Astrocyte (in vitro differentiated cells and primary cell): ENCODE results near the gene RBPJL. TPM values are rescaled to one million over a fixed set of nuclear protein-coding genes. Genes with fewer than 3 reads are reported as not detected.

Experiments used
- DNase-seq: peaks from one replicate; pipeline ENCODE4 v3.0.0-alpha.2; 2010; ENCODE audit warnings: low read depth
- FAIRE-seq: peaks from 2 replicates; lab custom pipeline; 2011; peaks lifted over from hg19 to GRCh38; lab: Jason Lieb, UNC
- H2AFZ ChIP-seq: 2 replicates; pipeline ENCODE4 v1.6.0; 2012; ENCODE audit warnings: low read depth, low read length, inconsistent platforms
- H3K27ac ChIP-seq: 2 replicates; pipeline ENCODE4 v1.5.1; 2011; ENCODE audit warnings: low read depth, low read length, inconsistent platforms
- H3K27me3 ChIP-seq: 2 replicates; pipeline ENCODE4 v1.6.0; 2011; ENCODE audit warnings: low read length, inconsistent platforms; ENCODE audit not compliant: insufficient read depth
- H3K36me3 ChIP-seq: 2 replicates; pipeline ENCODE4 v1.5.1; 2011; ENCODE audit warnings: low read length, inconsistent platforms; ENCODE audit not compliant: insufficient read depth
- H3K4me1 ChIP-seq: 2 replicates; pipeline ENCODE4 v1.5.1; 2011; ENCODE audit warnings: low read length, inconsistent platforms; ENCODE audit not compliant: insufficient read depth
- H3K4me2 ChIP-seq: 2 replicates; pipeline ENCODE4 v1.6.0; 2012; ENCODE audit warnings: low read length, inconsistent platforms
- H3K4me3 ChIP-seq: 2 replicates; pipeline ENCODE4 v1.5.1; 2011; ENCODE audit warnings: low read depth, mild to moderate bottlenecking, low read length, inconsistent platforms; ENCODE audit not compliant: insufficient read depth
- H3K79me2 ChIP-seq: 2 replicates; pipeline ENCODE4 v1.6.0; 2012; ENCODE audit warnings: mild to moderate bottlenecking, low read length, inconsistent platforms; ENCODE audit not compliant: insufficient read depth
- H3K9ac ChIP-seq: 2 replicates; pipeline ENCODE4 v1.6.0; 2012; ENCODE audit warnings: mild to moderate bottlenecking, low read length, inconsistent platforms
- H3K9me3 ChIP-seq: 2 replicates; pipeline ENCODE4 v1.5.1; 2012; ENCODE audit warnings: low read depth, mild to moderate bottlenecking, low read length, inconsistent platforms; ENCODE audit not compliant: insufficient read depth
- H4K20me1 ChIP-seq: 2 replicates; pipeline ENCODE4 v1.6.0; 2012; ENCODE audit warnings: low read length, inconsistent platforms; ENCODE audit not compliant: insufficient read depth
- H3K27ac Mint-ChIP-seq: one replicate; pipeline ENCODE4 v1.8.0; 2021; ENCODE audit warnings: mild to moderate bottlenecking, mixed read lengths; ENCODE audit not compliant: unreplicated experiment
- H3K27me3 Mint-ChIP-seq: one replicate; pipeline ENCODE4 v1.8.0; 2021; ENCODE audit warnings: low read depth, mixed read lengths; ENCODE audit not compliant: unreplicated experiment
- H3K36me3 Mint-ChIP-seq: one replicate; pipeline ENCODE4 v1.8.0; 2021; ENCODE audit warnings: low read depth, mixed read lengths; ENCODE audit not compliant: unreplicated experiment
- H3K4me1 Mint-ChIP-seq: one replicate; pipeline ENCODE4 v1.8.0; 2021; ENCODE audit warnings: low read depth, mixed read lengths; ENCODE audit not compliant: unreplicated experiment
- H3K4me3 Mint-ChIP-seq: one replicate; pipeline ENCODE4 v1.8.0; 2021; ENCODE audit warnings: mild to moderate bottlenecking, moderate library complexity, mixed read lengths; ENCODE audit not compliant: unreplicated experiment
- H3K9me3 Mint-ChIP-seq: one replicate; pipeline ENCODE4 v1.8.0; 2021; ENCODE audit warnings: mild to moderate bottlenecking, mixed read lengths; ENCODE audit not compliant: unreplicated experiment
- CTCF ChIP-seq: IDR thresholded peaks from 2 replicates; pipeline ENCODE4 v1.5.1; 2011; ENCODE audit warnings: low read depth, mild to moderate bottlenecking, inconsistent platforms, low read length, moderate library complexity; ENCODE audit not compliant: insufficient read depth
- EZH2 ChIP-seq: IDR thresholded peaks from 2 replicates; pipeline ENCODE4 v1.6.1; 2012; ENCODE audit warnings: mild to moderate bottlenecking, low read length, inconsistent platforms; ENCODE audit not compliant: insufficient read depth
- total RNA-seq: library from RNA; stranded (reverse); gene quantifications from 2 replicates; pipeline ENCODE4 v1.2.1, GENCODE V29; 2021

Gene RBPJL
- total RNA-seq, 1 donor from 2014 or later: not detected

- H3K4me3 Mint-ChIP-seq: no peak overlapping the region
- FAIRE-seq (no peak), DNase-seq (no peak)
- H3K27me3 ChIP-seq: peaks cover 8% of the 10 kb centered on the region
- no peak overlapping the region for H3K9ac ChIP-seq
- H3K4me2 ChIP-seq: no peak overlapping the region
- TF ChIP-seq EZH2 (no peak), CTCF (no peak)
- no peak overlapping the region for H3K4me3 ChIP-seq
- H3K9me3 ChIP-seq: no peaks in the 10 kb centered on the region
- no peaks in the 10 kb centered on the region for H3K36me3 ChIP-seq
- peaks cover 9% of the 10 kb centered on the region for H3K27me3 Mint-ChIP-seq
- no peaks in the 10 kb centered on the region for H3K4me1 Mint-ChIP-seq
- no peaks in the 10 kb centered on the region for H4K20me1 ChIP-seq
- no peaks in the 10 kb centered on the region for H3K79me2 ChIP-seq
- H2AFZ ChIP-seq: no peak overlapping the region
- H3K27ac Mint-ChIP-seq: no peak overlapping the region
- no peak overlapping the region for H3K27ac ChIP-seq
- H3K9me3 Mint-ChIP-seq: no peaks in the 10 kb centered on the region
- H3K4me1 ChIP-seq: no peaks in the 10 kb centered on the region
- no peaks in the 10 kb centered on the region for H3K36me3 Mint-ChIP-seq
Observed at GRCh38 chr20:45258259-45258658, 48.4 kb upstream of the RBPJL start.

- peaks cover 8% of the 10 kb centered on the region for H3K27me3 ChIP-seq
- no peaks in the 10 kb centered on the region for H3K4me1 ChIP-seq
- Mint-ChIP-seq H3K4me3 (no peak overlapping the region), H3K27me3 (peaks cover 7% of the 10 kb centered on the region), H3K4me1 (no peaks in the 10 kb centered on the region), H3K36me3 (no peaks in the 10 kb centered on the region), H3K27ac (no peak overlapping the region), H3K9me3 (no peaks in the 10 kb centered on the region)
- no peak overlapping the region for H3K4me2 ChIP-seq
- DNase-seq (no peak), FAIRE-seq (no peak)
- H3K4me3 ChIP-seq: no peak overlapping the region
- H3K79me2 ChIP-seq: no peaks in the 10 kb centered on the region
- H3K9ac ChIP-seq: no peak overlapping the region
- TF ChIP-seq CTCF (no peak), EZH2 (no peak)
- H4K20me1 ChIP-seq: no peaks in the 10 kb centered on the region
- H3K9me3 ChIP-seq: no peaks in the 10 kb centered on the region
- H3K27ac ChIP-seq: no peak overlapping the region
- no peak overlapping the region for H2AFZ ChIP-seq
- no peaks in the 10 kb centered on the region for H3K36me3 ChIP-seq
Observed at GRCh38 chr20:45258664-45259063, 48.0 kb upstream of the RBPJL start.

- Mint-ChIP-seq H3K36me3 (no peaks in the 10 kb centered on the region), H3K27me3 (peaks cover 6% of the 10 kb centered on the region), H3K4me1 (no peaks in the 10 kb centered on the region), H3K4me3 (no peak overlapping the region), H3K27ac (no peak overlapping the region), H3K9me3 (no peaks in the 10 kb centered on the region)
- H4K20me1 ChIP-seq: no peaks in the 10 kb centered on the region
- no peaks in the 10 kb centered on the region for H3K4me1 ChIP-seq
- no peak for FAIRE-seq
- no peaks in the 10 kb centered on the region for H3K79me2 ChIP-seq
- no peaks in the 10 kb centered on the region for H3K36me3 ChIP-seq
- no peaks in the 10 kb centered on the region for H3K9me3 ChIP-seq
- TF ChIP-seq CTCF (no peak), EZH2 (no peak)
- no peak overlapping the region for H3K9ac ChIP-seq
- DNase-seq: no peak
- no peak overlapping the region for H3K27ac ChIP-seq
- no peak overlapping the region for H2AFZ ChIP-seq
- no peak overlapping the region for H3K4me3 ChIP-seq
- peaks cover 8% of the 10 kb centered on the region for H3K27me3 ChIP-seq
- no peak overlapping the region for H3K4me2 ChIP-seq
Observed at GRCh38 chr20:45263556-45264266, 42.9 kb upstream of the RBPJL start.
